HEK293 (cell line): ENCODE results near the gene UFD1.

Experiments
- CTCF ChIA-PET: fragments of 350-600 bp; formaldehyde crosslinking; extraction: SDS; loops from one replicate; lab custom pipeline; 2021; ENCODE audit warnings: antibody characterized with exemption; lab: Yijun Ruan, JAX
- POLR2A ChIA-PET: fragments of 300-600 bp; formaldehyde crosslinking; extraction: SDS; loops from one replicate; lab custom pipeline; 2020; ENCODE audit warnings: antibody characterized with exemption, inconsistent platforms; lab: Yijun Ruan, JAX
- H3K27ac ChIP-seq: fragments of 200-500 bp; sonication (Bioruptor generic); 2 replicates; pipeline ENCODE4 v1.5.1; 2014; ENCODE audit warnings: low read depth, low read length, control low read depth, inconsistent platforms; ENCODE audit errors: extremely low read depth
- H3K36me3 ChIP-seq, 2 experiments: fragments of 200-500 bp in 1 of 2; sonication (Bioruptor generic) in 1 of 2; 1 replicate in 1 of 2; 2 replicates in 1 of 2; pipeline ENCODE4 v1.5.1; 2014 to 2017; ENCODE audit warnings: inconsistent platforms in 2 of 2, low read length in 2 of 2; ENCODE audit not compliant: control insufficient read depth in 2 of 2, insufficient read depth in 1 of 2
- H3K4me1 ChIP-seq: fragments of 200-500 bp; sonication (Bioruptor generic); 2 replicates; pipeline ENCODE4 v1.5.1; 2014; ENCODE audit warnings: mild to moderate bottlenecking, low read length, inconsistent platforms; ENCODE audit not compliant: control insufficient read depth, insufficient read depth
- H3K4me3 ChIP-seq: 2 replicates; pipeline ENCODE4 v1.5.1; 2011; ENCODE audit warnings: low read depth, mild to moderate bottlenecking, control low read depth, low read length, moderate library complexity
- H3K9me3 ChIP-seq: fragments of 200-500 bp; sonication (Bioruptor generic); 2 replicates; pipeline ENCODE4 v1.5.1; 2014; ENCODE audit warnings: low read depth, low read length, inconsistent platforms; ENCODE audit not compliant: control insufficient read depth, insufficient read depth
- IKZF3 ChIP-seq: fragments of 450-650 bp; IDR thresholded peaks from 2 replicates; pipeline ENCODE4 v1.5.0; 2018; ENCODE audit warnings: missing biosample characterization, mild to moderate bottlenecking, missing genetic modification characterization, moderate library complexity
- KLF16 ChIP-seq: fragments of 450-650 bp; formaldehyde crosslinking; IDR thresholded peaks from 2 replicates; pipeline ENCODE4 v1.5.1; 2017; ENCODE audit warnings: missing biosample characterization, missing genetic modification characterization
- MZF1 ChIP-seq: fragments of 450-650 bp; formaldehyde crosslinking; IDR thresholded peaks from 2 replicates; pipeline ENCODE4 v1.5.1; 2017; ENCODE audit warnings: missing biosample characterization, missing genetic modification characterization, borderline replicate concordance
- SETDB1 ChIP-seq: IDR thresholded peaks from one replicate; pipeline ENCODE4 v1.6.1; 2017; ENCODE audit warnings: mild to moderate bottlenecking, low read length, moderate library complexity, mixed read lengths; ENCODE audit not compliant: insufficient read length
- SP3 ChIP-seq: fragments of 450-650 bp; formaldehyde crosslinking; IDR thresholded peaks from 2 replicates; pipeline ENCODE4 v1.5.1; 2016; ENCODE audit warnings: missing biosample characterization, missing genetic modification characterization
- ZBTB17 ChIP-seq: fragments of 450-650 bp; formaldehyde crosslinking; IDR thresholded peaks from 2 replicates; pipeline ENCODE4 v1.5.1; 2016; ENCODE audit warnings: missing biosample characterization, missing genetic modification characterization
- ZFP3 ChIP-seq: fragments of 450-650 bp; formaldehyde crosslinking; IDR thresholded peaks from 2 replicates; pipeline ENCODE4 v1.5.1; 2016; ENCODE audit warnings: low read depth, missing biosample characterization, missing genetic modification characterization
- ZFP69B ChIP-seq: fragments of 450-650 bp; formaldehyde crosslinking; IDR thresholded peaks from 2 replicates; pipeline ENCODE4 v1.5.1; 2016; ENCODE audit warnings: missing biosample characterization, missing genetic modification characterization
- ZNF138 ChIP-seq: fragments of 450-650 bp; formaldehyde crosslinking; IDR thresholded peaks from 2 replicates; pipeline ENCODE4 v1.5.1; 2016; ENCODE audit warnings: missing biosample characterization, missing genetic modification characterization, borderline replicate concordance
- ZNF169 ChIP-seq: fragments of 450-650 bp; formaldehyde crosslinking; IDR thresholded peaks from 2 replicates; pipeline ENCODE4 v1.5.1; 2016; ENCODE audit warnings: missing biosample characterization, missing genetic modification characterization
- ZNF184 ChIP-seq: fragments of 450-650 bp; IDR thresholded peaks from 2 replicates; pipeline ENCODE4 v1.5.1; 2018; ENCODE audit warnings: missing biosample characterization, mild to moderate bottlenecking, missing genetic modification characterization
- ZNF2 ChIP-seq: fragments of 450-650 bp; formaldehyde crosslinking; IDR thresholded peaks from 2 replicates; pipeline ENCODE4 v1.5.1; 2016; ENCODE audit warnings: missing biosample characterization, missing genetic modification characterization
- ZNF214 ChIP-seq: fragments of 450-650 bp; formaldehyde crosslinking; IDR thresholded peaks from 2 replicates; pipeline ENCODE4 v1.5.1; 2017; ENCODE audit warnings: missing biosample characterization, mild to moderate bottlenecking, missing genetic modification characterization, borderline replicate concordance
- ZNF274 ChIP-seq, 2 experiments: fragments of 200-500 bp in 1 of 2; fragments of 450-650 bp in 1 of 2; sonication (Bioruptor generic) in 1 of 2; formaldehyde crosslinking in 1 of 2; IDR thresholded peaks; 2 replicates each; pipeline versions ENCODE4 v1.5.1 to v1.6.1; 2014 to 2016; ENCODE audit warnings: borderline replicate concordance in 1 of 2, inconsistent platforms in 1 of 2, low read length in 1 of 2, missing biosample characterization in 1 of 2, missing genetic modification characterization in 1 of 2
- ZNF544 ChIP-seq: fragments of 450-650 bp; formaldehyde crosslinking; IDR thresholded peaks from 2 replicates; pipeline ENCODE4 v1.5.0; 2017; ENCODE audit warnings: missing biosample characterization, missing genetic modification characterization
- ZNF548 ChIP-seq: fragments of 450-650 bp; formaldehyde crosslinking; IDR thresholded peaks from 2 replicates; pipeline ENCODE4 v1.5.1; 2016; ENCODE audit warnings: missing biosample characterization, missing genetic modification characterization
- ZNF621 ChIP-seq: fragments of 450-650 bp; formaldehyde crosslinking; IDR thresholded peaks from 2 replicates; pipeline ENCODE4 v1.5.1; 2017; ENCODE audit warnings: missing biosample characterization, missing genetic modification characterization
- TF ChIP-seq, protein P1 (sequence below): sonication (generic); formaldehyde crosslinking; IDR thresholded peaks from 2 replicates; pipeline ENCODE4 v1.8.1; 2022; ENCODE audit warnings: mild to moderate bottlenecking, moderate library complexity, missing genetic modification reagents
- TF ChIP-seq, protein P2 (sequence below): fragments of 450-650 bp; formaldehyde crosslinking; IDR thresholded peaks from 2 replicates; pipeline ENCODE4 v1.5.1; 2016; ENCODE audit warnings: missing biosample characterization, missing genetic modification characterization
- TF ChIP-seq, protein P3 (sequence below): fragments of 450-650 bp; formaldehyde crosslinking; IDR thresholded peaks from 2 replicates; pipeline ENCODE4 v1.5.1; 2016; ENCODE audit warnings: missing biosample characterization, missing genetic modification characterization
- TF ChIP-seq, protein P4 (sequence below): fragments of 450-650 bp; formaldehyde crosslinking; IDR thresholded peaks from 2 replicates; pipeline ENCODE4 v1.5.1; 2017; ENCODE audit warnings: missing biosample characterization, mild to moderate bottlenecking, missing genetic modification characterization, moderate library complexity
- TF ChIP-seq, protein P5 (sequence below): fragments of 450-650 bp; formaldehyde crosslinking; IDR thresholded peaks from 2 replicates; pipeline ENCODE4 v1.5.1; 2016; ENCODE audit warnings: missing biosample characterization, missing genetic modification characterization
- TF ChIP-seq, protein P6 (sequence below): fragments of 450-650 bp; formaldehyde crosslinking; IDR thresholded peaks from 2 replicates; pipeline ENCODE4 v1.5.1; 2016; ENCODE audit warnings: missing biosample characterization, missing genetic modification characterization

Gene UFD1

DNA sequence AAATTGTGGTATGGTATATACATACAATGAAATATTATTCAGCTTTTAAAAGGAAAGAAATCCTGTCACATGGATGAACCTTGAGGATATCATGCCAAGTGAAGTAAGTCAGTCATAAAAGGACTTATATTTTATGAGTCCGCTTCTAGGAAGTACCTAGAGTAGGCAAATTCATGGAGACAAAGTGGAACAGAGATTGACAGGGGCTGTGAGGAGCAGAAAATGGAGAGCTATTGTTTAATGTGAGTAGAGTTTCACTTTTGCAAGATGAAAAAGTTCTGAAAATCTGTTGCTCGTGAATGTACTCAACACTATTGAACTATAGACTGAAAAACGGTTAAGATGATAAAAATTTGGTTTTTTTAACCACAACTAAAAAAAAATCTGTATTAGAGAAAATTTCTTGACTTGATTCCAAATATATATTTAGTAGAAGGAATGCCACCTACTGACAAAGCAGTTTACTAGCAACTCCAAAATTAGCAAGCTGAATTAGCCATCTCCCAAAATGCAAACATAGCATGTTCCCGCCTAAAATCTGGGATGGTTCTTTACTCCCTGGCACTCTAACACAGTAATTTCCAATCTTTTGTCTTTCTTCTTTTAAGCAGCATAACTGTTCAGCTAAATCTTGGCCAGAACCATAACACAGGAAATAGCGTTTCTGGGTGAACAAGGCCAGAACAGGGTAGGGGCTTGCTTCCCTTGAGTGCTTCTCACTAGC lies 1.5 kb downstream of the UFD1 start (continued):
- TF ChIP-seq, protein P1, sequence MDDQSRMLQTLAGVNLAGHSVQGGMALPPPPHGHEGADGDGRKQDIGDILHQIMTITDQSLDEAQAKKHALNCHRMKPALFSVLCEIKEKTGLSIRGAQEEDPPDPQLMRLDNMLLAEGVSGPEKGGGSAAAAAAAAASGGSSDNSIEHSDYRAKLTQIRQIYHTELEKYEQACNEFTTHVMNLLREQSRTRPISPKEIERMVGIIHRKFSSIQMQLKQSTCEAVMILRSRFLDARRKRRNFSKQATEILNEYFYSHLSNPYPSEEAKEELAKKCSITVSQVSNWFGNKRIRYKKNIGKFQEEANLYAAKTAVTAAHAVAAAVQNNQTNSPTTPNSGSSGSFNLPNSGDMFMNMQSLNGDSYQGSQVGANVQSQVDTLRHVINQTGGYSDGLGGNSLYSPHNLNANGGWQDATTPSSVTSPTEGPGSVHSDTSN (CRISPR knock-in tag), result no peak
- TF ChIP-seq ZFP3 (tag by site-specific recombination) (no peak), ZNF138 (no peak), SP3 (tag by site-specific recombination) (no peak), SETDB1 (no peak), ZFP69B (tag by site-specific recombination) (no peak), MZF1 (tag by site-specific recombination) (no peak)
- TF ChIP-seq, protein P2, sequence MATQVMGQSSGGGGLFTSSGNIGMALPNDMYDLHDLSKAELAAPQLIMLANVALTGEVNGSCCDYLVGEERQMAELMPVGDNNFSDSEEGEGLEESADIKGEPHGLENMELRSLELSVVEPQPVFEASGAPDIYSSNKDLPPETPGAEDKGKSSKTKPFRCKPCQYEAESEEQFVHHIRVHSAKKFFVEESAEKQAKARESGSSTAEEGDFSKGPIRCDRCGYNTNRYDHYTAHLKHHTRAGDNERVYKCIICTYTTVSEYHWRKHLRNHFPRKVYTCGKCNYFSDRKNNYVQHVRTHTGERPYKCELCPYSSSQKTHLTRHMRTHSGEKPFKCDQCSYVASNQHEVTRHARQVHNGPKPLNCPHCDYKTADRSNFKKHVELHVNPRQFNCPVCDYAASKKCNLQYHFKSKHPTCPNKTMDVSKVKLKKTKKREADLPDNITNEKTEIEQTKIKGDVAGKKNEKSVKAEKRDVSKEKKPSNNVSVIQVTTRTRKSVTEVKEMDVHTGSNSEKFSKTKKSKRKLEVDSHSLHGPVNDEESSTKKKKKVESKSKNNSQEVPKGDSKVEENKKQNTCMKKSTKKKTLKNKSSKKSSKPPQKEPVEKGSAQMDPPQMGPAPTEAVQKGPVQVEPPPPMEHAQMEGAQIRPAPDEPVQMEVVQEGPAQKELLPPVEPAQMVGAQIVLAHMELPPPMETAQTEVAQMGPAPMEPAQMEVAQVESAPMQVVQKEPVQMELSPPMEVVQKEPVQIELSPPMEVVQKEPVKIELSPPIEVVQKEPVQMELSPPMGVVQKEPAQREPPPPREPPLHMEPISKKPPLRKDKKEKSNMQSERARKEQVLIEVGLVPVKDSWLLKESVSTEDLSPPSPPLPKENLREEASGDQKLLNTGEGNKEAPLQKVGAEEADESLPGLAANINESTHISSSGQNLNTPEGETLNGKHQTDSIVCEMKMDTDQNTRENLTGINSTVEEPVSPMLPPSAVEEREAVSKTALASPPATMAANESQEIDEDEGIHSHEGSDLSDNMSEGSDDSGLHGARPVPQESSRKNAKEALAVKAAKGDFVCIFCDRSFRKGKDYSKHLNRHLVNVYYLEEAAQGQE (tag by site-specific recombination), result no peak
- TF ChIP-seq, protein P3, sequence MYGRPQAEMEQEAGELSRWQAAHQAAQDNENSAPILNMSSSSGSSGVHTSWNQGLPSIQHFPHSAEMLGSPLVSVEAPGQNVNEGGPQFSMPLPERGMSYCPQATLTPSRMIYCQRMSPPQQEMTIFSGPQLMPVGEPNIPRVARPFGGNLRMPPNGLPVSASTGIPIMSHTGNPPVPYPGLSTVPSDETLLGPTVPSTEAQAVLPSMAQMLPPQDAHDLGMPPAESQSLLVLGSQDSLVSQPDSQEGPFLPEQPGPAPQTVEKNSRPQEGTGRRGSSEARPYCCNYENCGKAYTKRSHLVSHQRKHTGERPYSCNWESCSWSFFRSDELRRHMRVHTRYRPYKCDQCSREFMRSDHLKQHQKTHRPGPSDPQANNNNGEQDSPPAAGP (tag by site-specific recombination), result no peak
- TF ChIP-seq, protein P4, sequence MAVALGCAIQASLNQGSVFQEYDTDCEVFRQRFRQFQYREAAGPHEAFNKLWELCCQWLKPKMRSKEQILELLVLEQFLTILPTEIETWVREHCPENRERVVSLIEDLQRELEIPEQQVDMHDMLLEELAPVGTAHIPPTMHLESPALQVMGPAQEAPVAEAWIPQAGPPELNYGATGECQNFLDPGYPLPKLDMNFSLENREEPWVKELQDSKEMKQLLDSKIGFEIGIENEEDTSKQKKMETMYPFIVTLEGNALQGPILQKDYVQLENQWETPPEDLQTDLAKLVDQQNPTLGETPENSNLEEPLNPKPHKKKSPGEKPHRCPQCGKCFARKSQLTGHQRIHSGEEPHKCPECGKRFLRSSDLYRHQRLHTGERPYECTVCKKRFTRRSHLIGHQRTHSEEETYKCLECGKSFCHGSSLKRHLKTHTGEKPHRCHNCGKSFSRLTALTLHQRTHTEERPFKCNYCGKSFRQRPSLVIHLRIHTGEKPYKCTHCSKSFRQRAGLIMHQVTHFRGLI (tag by site-specific recombination), result no peak

DNA sequence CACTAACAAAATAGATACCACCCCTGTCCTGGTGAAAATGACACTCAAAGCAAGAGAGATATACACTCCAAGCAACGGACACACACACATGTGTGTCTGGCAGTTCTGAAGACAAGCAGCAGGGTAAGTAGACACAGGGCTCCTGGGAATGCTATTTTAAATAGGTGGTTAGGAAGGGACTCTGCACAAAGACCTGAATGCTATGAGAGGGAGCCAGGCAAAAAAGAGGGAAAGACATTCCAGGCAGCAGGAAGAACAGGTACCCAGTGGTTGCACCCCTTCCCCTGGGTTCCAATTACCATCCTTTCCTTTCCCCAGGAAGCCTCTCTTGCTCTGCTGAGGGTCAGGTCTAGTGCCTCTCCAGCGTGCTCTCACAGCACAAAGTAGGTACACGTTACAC lies 3.0 kb downstream of the UFD1 start:
- ChIA-PET POLR2A (interaction anchor here (0.7 kb wide), 1 partner anchor 466 kb away, joined by 6 read pairs; no protein-coding TSS in a partner anchor), CTCF (no interaction called here)
- H3K36me3 ChIP-seq, result peaks cover 0 to 52% of the 10 kb centered on the region in 2 experiments; a peak in 2 of 3 replicates
- no peak overlapping the region for H3K4me3 ChIP-seq
- H3K27ac ChIP-seq, result no peak overlapping the region
- H3K4me1 ChIP-seq, result no peaks in the 10 kb centered on the region
- H3K9me3 ChIP-seq, result no peaks in the 10 kb centered on the region
- no peak for TF ChIP-seq ZNF621 (tag by site-specific recombination)
- no peak for TF ChIP-seq KLF16 (tag by site-specific recombination)
- TF ChIP-seq ZBTB17 (tag by site-specific recombination), result no peak
- no peak for TF ChIP-seq ZNF184 (tag by site-specific recombination)
- TF ChIP-seq ZNF214, result no peak
- no peak for TF ChIP-seq ZNF544 (tag by site-specific recombination)
- TF ChIP-seq ZNF548 (tag by site-specific recombination), result no peak
- TF ChIP-seq, protein P5, sequence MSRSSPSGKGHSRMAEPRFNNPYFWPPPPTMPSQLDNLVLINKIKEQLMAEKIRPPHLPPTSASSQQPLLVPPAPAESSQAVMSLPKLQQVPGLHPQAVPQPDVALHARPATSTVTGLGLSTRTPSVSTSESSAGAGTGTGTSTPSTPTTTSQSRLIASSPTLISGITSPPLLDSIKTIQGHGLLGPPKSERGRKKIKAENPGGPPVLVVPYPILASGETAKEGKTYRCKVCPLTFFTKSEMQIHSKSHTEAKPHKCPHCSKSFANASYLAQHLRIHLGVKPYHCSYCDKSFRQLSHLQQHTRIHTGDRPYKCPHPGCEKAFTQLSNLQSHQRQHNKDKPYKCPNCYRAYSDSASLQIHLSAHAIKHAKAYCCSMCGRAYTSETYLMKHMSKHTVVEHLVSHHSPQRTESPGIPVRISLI (tag by site-specific recombination), result no peak
- TF ChIP-seq ZNF274 (IDR thresholded peaks at IDR 0.05; ENCODE audit: low read length), result no peak
- TF ChIP-seq ZNF274 (tag by site-specific recombination; IDR thresholded peaks at IDR 0.05; ENCODE audit: borderline replicate concordance), result no peak
- no peak for TF ChIP-seq ZNF2 (tag by site-specific recombination)
- TF ChIP-seq ZNF169 (tag by site-specific recombination), result no peak
- TF ChIP-seq, protein P6, sequence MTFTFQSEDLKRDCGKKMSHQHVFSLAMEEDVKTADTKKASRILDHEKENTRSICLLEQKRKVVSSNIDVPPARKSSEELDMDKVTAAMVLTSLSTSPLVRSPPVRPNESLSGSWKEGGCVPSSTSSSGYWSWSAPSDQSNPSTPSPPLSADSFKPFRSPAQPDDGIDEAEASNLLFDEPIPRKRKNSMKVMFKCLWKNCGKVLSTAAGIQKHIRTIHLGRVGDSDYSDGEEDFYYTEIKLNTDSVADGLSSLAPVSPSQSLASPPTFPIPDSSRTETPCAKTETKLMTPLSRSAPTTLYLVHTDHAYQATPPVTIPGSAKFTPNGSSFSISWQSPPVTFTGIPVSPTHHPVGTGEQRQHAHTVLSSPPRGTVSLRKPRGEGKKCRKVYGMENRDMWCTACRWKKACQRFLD (tag by site-specific recombination), result no peak
- no peak for TF ChIP-seq IKZF3 (tag by site-specific recombination)
